GM21515 (cell line): ENCODE measurements around the gene MED22.
A peak's percentile ranks its signal among the peaks of the same experiment; 100 is the strongest.

Experiments used
- ATAC-seq: cut with Tn5 transposase; IDR thresholded peaks from one replicate; pipeline ENCODE4 v1.9.1; 2021; ENCODE audit not compliant: unreplicated experiment

Gene MED22

GRCh38 chr9:133356391-133357091 lies 8.6 kb upstream of the MED22 start, which contains the start of the genes SURF1 and SURF2:
TSS of gene SURF1 (minus strand) at chr9:133356487. CDS start at chr9:133356453, 34 bp downstream.
TSS of gene SURF2 (plus strand) at chr9:133356550. CDS start at chr9:133356593, 43 bp downstream.
- ATAC-seq, result peak; percentile 52

DNA sequence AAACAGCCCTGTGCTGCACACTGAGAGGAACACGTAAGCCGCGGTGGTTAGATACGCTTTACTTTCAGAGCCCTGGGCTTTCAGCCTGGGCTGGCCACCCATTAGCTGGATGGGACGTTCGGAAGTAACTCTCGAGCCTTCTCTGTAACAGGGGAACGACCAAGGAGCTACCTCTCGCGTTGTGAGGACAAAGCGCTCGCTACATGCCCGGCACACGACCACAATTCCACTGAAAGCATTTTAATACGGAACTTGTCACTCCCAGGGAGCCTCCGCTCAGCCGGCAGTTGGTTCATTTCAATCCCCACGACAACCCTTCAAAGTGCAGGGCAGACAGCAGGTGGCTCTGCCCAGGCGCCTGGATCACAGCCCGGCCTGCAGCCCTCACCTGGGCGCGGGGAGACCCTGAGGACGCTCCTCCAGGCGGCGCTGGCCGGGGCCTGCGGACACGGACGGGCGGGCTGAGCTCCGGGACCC lies 8.0 kb upstream of the MED22 start:
- ATAC-seq, result peak; percentile 25

DNA sequence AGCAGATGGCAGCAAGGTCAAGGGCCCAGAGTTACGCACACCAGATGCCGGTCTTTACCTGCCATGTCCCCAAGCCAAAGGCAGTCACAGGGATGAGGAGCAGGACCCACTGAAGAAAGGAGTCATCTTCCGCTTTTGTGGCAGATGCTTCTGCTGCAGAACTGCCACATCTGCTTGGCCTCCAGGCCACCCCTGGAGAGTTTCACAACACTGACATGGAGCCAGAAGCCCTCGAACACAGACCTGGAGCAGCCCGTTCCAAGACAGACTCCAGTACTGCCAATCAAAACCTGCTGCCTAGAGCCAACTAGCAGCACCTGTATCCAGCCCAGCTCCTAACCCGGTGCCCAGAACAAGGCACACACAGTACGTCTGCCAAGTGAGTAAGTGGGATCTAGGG lies 6.8 kb upstream of the MED22 start:
- ATAC-seq, result no peak

GRCh38 chr9:133353548-133353947 lies 5.6 kb upstream of the MED22 start:
- ATAC-seq, result no peak

GRCh38 chr9:133352635-133353340 lies 4.9 kb upstream of the MED22 start:
- no peak for ATAC-seq

- ATAC-seq, result no peak
Measured at GRCh38 chr9:133351908-133352634, 4.1 kb upstream of the MED22 start.

DNA sequence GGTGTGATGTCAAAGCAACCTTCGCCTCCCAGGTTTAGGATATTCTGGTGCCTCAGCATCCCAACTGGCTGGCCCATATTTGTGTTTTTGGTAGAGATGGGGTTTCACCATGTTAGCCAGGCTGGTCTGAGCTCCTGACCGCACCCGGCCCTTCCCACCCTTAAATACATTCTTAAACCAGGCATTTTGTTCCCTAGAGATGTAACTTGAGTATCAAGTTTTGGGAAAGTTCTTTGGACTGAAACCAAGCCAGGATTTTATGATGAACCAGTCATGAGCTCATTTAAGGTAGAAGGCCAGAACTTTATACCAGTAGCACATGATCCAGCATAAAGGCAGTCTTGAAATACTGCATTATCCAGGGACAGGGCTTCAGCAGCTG lies 3.6 kb upstream of the MED22 start:
- no peak for ATAC-seq

DNA sequence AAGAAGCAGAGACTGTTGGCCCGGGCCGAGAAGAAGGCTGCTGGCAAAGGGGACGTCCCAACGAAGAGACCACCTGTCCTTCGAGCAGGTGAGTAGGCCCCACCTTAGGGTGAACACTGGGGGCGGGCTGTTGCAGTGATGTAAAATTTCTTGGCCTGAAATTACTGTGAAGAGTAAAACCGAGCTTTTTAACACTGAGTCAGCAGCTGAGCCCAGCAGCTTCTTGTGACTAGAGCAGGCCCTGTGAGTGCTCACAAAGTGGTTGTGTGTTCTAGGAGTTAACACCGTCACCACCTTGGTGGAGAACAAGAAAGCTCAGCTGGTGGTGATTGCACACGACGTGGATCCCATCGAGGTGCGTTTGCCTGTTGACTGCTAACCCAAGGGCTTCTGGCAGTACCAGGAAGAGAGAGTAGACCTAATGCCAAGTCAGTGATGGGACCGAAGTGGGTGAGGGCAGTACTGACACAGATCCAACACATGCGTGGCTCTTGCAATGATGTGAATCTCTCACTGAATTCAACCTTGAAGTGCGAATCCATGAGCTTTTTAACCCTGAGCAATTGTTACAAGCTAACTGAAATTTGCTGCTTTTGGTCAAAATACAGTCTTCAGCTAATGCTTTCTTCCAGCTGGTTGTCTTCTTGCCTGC lies 2.2 kb upstream of the MED22 start:
- no peak for ATAC-seq

GRCh38 chr9:133348718-133349573 lies 1.0 kb upstream of the MED22 start:
- no peak for ATAC-seq

DNA sequence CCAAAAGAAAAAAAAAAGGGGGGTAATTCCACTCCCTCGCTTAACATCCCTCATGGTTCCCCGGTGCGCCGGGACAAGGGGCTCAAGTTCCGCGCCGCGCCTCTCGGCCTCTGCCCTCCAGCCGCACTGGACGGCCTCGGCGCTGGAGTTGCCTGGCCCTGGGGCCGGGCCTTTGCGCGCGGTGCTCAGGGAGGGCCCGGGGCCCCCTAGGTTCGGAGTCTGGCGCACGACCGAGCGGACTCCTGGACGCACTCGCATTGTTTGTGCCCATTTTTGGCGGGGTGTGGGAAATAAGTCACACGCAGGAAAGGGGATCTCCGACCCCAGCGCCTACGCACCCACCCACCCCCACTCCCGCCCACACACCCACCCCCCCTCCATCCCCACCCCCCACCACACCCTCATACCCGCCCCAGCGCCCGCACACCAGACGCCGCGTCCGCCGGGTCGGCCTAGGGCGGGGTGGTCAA lies 381 bp downstream of the MED22 start:
- peak; percentile 28 for ATAC-seq

- no peak for ATAC-seq
Measured at GRCh38 chr9:133346021-133346785, 1.7 kb downstream of the MED22 start.

DNA sequence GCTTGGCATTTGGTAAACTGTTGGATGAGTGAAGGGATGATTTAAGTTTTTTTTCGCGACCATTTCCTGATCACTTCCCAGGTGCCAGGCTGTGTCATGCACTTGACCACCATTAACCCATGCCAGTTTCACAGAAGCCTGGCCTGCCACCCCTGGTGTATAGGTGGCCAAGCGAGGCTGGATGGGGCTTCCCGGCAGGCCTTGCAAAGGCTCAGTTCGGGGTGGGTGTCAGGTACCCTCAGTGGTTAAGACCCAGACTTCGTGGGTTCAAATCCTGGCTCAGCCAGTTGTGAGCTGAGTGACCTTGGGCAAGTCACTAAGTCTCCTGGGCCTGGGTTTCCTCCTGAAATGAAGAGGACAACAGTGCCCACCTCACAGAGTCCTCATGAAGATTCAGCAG lies 2.3 kb downstream of the MED22 start:
- no peak for ATAC-seq

DNA sequence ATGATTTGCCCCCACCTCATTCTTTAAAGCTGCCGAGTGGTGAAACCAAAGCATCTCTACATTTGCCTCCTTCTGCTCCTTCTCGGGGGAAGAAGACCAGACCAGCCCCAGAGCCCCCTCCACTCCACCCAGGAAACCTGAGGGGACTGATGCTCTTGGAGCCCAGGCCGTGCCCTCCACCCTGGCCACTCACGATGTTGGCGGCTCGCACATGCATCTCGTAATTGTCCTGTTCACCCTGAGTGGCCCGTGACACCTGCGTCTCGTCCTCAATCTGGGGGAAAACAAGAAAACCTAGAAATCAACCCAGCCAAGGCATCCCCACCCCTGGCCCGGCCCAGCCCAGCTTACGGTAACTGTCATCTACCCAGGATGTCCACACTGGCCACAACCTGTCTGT lies 3.0 kb downstream of the MED22 start:
- ATAC-seq, result no peak

DNA sequence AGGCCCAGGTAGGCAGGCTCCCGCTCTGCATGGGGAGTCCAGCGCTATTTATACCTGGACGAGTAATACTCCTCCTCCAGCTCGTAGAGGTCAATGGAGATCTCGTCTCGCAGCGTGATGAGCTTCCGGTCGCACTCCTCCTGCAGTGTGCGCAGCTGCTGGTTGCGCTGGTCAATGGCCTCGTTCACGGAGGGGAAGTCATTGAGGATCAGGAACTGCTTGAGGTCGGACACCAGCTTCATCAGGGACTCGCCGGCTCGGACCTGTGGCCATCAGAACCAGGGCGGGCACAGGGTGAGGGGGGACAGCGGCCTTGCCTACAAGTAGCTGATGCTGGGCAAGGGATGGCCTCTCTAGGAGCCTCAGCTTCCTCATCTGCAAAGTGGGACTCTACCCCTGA lies 3.9 kb downstream of the MED22 start:
- ATAC-seq, result no peak

- ATAC-seq, result no peak
Measured at GRCh38 chr9:133342570-133342969, 5.4 kb downstream of the MED22 start.

- no peak for ATAC-seq
Measured at GRCh38 chr9:133342069-133342406, 5.9 kb downstream of the MED22 start.

DNA sequence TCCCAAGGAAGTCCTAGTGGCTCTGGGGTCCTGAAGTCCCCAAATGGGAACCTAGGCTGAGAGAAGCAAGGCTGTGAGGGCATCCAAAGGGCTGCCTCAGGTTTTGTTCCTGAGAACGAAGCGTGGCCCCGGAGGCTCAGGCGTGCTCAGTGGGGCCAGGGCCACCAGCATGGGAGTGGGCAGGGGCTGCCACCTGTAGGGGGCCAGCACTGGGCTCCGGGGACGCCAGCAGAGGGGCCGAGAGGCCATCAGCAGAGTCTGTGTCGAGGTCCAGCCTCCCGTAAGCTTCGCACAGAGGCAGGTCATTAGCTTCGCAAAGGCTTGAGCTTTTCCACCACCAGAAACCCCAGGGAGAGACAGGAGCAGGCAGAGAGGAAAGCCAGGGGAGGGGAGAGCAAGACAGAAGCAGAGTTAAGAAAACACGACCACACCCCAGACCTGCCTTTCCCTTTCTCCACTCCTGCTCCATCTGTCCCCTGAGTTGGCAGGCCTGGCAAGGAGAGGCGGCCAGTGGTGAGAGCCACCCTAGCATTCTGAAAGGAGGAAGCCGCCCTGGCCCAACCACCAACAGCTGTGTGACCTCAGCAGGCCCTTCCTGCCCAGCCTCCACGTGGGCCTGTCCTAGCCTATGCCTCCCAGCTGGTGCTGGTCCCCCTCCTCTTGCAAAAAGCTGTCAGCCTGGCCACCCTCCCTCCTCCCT lies 6.4 kb downstream of the MED22 start:
- ATAC-seq, result no peak

DNA sequence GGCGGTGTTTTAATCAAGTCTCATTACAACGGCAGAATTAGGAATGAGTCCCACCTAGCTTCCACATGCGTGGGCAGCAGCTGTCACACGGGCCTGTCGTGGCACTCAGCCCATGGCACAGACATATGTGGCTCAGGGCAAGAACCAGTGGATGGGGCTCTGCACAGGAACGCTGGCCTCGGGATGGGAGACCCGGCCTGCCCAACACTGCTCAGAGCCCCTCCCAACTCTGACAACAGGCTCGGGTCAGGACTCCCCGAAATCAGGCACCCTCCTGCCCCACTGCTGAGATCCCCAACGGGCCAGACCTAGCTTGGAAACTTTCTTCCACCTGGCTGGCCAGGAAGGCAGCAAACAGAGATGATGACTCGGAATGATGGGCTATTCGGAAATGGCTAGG lies 7.0 kb downstream of the MED22 start:
- ATAC-seq, result no peak

- no peak for ATAC-seq
Measured at GRCh38 chr9:133340256-133340655, 7.7 kb downstream of the MED22 start.
